OCI-LY3 (cell line): ENCODE data around the gene SLCO2B1.

Source experiments
- H2AFZ ChIP-seq: fragments of 200-600, 300-600 bp; shearing (Covaris generic); 2 replicates; pipeline ENCODE4 v1.6.0; 2014; ENCODE audit warnings: antibody characterized with exemption, low read depth, low read length
- H3K27ac ChIP-seq: fragments of 200-600, 300-600 bp; sonication (generic); 2 replicates; pipeline ENCODE4 v1.5.1; 2014; ENCODE audit warnings: mild to moderate bottlenecking, low read length, moderate library complexity, mixed read lengths
- H3K27me3 ChIP-seq: fragments of 200-600, 300-600 bp; sonication (generic); 2 replicates; pipeline ENCODE4 v1.6.1; 2014; ENCODE audit warnings: low read depth, low read length, mixed read lengths
- H3K36me3 ChIP-seq: fragments of 200-600, 300-600 bp; sonication (generic); replicated peaks from 2 replicates; pipeline ENCODE3; 2014; ENCODE audit warnings: low read depth, low read length, mixed read lengths
- H3K4me1 ChIP-seq: fragments of 300-600, 200-600 bp; sonication (generic); 2 replicates; pipeline ENCODE4 v1.6.1; 2014; ENCODE audit warnings: low read length, mixed read lengths
- H3K4me2 ChIP-seq: fragments of 200-600, 300-600 bp; sonication (generic); 2 replicates; pipeline ENCODE4 v1.6.1; 2014; ENCODE audit warnings: low read length, mixed read lengths
- H3K4me3 ChIP-seq: fragments of 300-600, 200-600 bp; sonication (generic); 2 replicates; pipeline ENCODE4 v1.5.1; 2014; ENCODE audit warnings: antibody characterized with exemption, mild to moderate bottlenecking, low read length, moderate library complexity
- H3K79me2 ChIP-seq: fragments of 300-600, 200-600 bp; shearing (Covaris generic); 2 replicates; pipeline ENCODE4 v1.6.1; 2014; ENCODE audit warnings: mild to moderate bottlenecking, low read length, mixed read lengths
- H3K9ac ChIP-seq: fragments of 300-600, 200-600 bp; shearing (Covaris generic); 2 replicates; pipeline ENCODE4 v1.6.0; 2014; ENCODE audit warnings: mild to moderate bottlenecking, low read length, moderate library complexity
- H3K9me3 ChIP-seq: fragments of 200-600, 300-600 bp; shearing (Covaris generic); 2 replicates; pipeline ENCODE4 v1.6.1; 2014; ENCODE audit warnings: low read length, mixed read lengths; ENCODE audit not compliant: insufficient read depth
- H4K20me1 ChIP-seq: fragments of 200-600, 300-600 bp; sonication (generic); 2 replicates; pipeline ENCODE4 v1.6.1; 2016; ENCODE audit warnings: low read length, mixed read lengths; ENCODE audit not compliant: insufficient read depth
- EZH2phosphoT487 ChIP-seq: fragments of 200-600 bp; shearing (Covaris generic); IDR thresholded peaks from 2 replicates; pipeline ENCODE4 v1.6.1; 2018; ENCODE audit warnings: antibody characterized with exemption, mixed run types, low read depth
- TF ChIP-seq, protein P1 (sequence below): fragments of 200-600, 300-600 bp; sonication (generic); IDR thresholded peaks from 2 replicates; pipeline ENCODE4 v1.5.1; 2014; ENCODE audit warnings: antibody characterized with exemption, low read length, low read depth

Gene SLCO2B1

DNA sequence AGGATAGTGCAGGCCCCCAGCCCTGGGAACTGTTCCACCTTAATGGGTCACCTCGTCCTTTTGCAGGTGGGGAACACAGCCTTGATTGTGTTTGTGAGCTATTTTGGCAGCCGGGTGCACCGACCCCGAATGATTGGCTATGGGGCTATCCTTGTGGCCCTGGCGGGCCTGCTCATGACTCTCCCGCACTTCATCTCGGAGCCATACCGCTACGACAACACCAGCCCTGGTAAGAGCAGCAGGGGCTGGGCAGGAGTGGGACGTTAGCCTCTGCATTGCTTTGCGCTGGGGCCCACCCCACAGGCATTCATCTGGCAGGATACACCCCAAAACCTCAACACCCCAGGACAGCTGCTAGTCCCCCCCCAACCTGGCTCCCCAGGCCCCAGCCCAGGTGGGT is 14.8 kb downstream of the SLCO2B1 start:
- Histone ChIP-seq H3K4me2 (no peak overlapping the region), H3K27ac (no peak overlapping the region), H4K20me1 (no peaks in the 10 kb centered on the region), H3K79me2 (no peaks in the 10 kb centered on the region), H3K36me3 (peaks cover 4% of the 10 kb centered on the region), H3K9ac (no peak overlapping the region), H3K27me3 (no peaks in the 10 kb centered on the region), H3K4me1 (peaks cover 11% of the 10 kb centered on the region), H3K9me3 (no peaks in the 10 kb centered on the region), H3K4me3 (no peak overlapping the region), H2AFZ (no peak overlapping the region)
- no peak for TF ChIP-seq EZH2phosphoT487
- TF ChIP-seq, protein P1, sequence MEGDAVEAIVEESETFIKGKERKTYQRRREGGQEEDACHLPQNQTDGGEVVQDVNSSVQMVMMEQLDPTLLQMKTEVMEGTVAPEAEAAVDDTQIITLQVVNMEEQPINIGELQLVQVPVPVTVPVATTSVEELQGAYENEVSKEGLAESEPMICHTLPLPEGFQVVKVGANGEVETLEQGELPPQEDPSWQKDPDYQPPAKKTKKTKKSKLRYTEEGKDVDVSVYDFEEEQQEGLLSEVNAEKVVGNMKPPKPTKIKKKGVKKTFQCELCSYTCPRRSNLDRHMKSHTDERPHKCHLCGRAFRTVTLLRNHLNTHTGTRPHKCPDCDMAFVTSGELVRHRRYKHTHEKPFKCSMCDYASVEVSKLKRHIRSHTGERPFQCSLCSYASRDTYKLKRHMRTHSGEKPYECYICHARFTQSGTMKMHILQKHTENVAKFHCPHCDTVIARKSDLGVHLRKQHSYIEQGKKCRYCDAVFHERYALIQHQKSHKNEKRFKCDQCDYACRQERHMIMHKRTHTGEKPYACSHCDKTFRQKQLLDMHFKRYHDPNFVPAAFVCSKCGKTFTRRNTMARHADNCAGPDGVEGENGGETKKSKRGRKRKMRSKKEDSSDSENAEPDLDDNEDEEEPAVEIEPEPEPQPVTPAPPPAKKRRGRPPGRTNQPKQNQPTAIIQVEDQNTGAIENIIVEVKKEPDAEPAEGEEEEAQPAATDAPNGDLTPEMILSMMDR, result no peak

DNA sequence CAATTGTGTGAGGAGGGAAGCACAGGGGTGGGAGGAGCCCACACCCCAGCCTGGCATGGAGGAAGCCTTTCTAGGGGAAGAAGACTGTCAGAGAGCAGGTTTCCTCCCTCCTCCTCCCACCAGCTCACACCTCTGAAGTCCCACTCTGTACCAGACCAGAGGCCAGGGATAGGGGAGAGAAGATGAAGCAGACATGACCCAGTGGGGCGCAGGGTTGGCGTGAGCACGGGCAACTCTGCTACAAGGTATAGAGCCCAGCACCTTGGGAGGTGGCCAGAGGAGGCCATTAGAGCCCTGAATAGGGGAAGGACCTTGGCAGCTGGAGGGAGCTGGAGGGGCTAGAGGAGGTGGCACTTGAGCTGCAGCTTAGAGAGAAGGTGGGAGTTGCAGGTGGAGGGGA is 15.9 kb downstream of the SLCO2B1 start:
- no peaks in the 10 kb centered on the region for H3K79me2 ChIP-seq
- no peak overlapping the region for H2AFZ ChIP-seq
- peaks cover 11% of the 10 kb centered on the region for H3K4me1 ChIP-seq
- H3K4me3 ChIP-seq, result no peak overlapping the region
- H3K9ac ChIP-seq, result no peak overlapping the region
- H4K20me1 ChIP-seq, result no peaks in the 10 kb centered on the region
- H3K27ac ChIP-seq, result no peak overlapping the region
- no peak overlapping the region for H3K4me2 ChIP-seq
- TF ChIP-seq, protein P1, result no peak
- no peak for TF ChIP-seq EZH2phosphoT487
- no peaks in the 10 kb centered on the region for H3K27me3 ChIP-seq
- H3K36me3 ChIP-seq, result no peaks in the 10 kb centered on the region
- H3K9me3 ChIP-seq, result no peaks in the 10 kb centered on the region

DNA sequence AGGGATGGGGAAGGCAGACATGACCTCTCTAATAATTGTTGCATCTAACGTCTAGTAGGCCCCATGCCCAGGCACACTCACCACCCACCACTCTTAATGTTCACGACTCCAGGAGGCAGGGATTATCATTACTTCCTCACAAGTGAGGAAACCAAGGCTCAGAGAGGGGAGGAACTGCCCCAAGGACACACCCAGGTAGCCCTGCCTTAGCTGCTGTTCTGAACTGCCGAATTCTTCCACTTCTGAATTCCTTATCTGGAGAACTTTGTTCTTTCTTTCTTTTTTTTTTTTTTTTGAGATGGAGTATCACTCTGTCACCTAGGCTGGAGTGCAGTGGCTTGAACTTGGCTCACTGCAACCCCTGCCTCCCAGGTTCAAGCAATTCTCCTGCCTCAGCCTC is 16.7 kb downstream of the SLCO2B1 start:
- no peak overlapping the region for H3K4me3 ChIP-seq
- peaks cover 2% of the 10 kb centered on the region for H3K4me1 ChIP-seq
- H2AFZ ChIP-seq, result no peak overlapping the region
- H3K27ac ChIP-seq, result no peak overlapping the region
- no peaks in the 10 kb centered on the region for H3K9me3 ChIP-seq
- no peaks in the 10 kb centered on the region for H4K20me1 ChIP-seq
- H3K79me2 ChIP-seq, result no peaks in the 10 kb centered on the region
- TF ChIP-seq EZH2phosphoT487, result no peak
- TF ChIP-seq, protein P1, result no peak
- H3K27me3 ChIP-seq, result no peaks in the 10 kb centered on the region
- no peaks in the 10 kb centered on the region for H3K36me3 ChIP-seq
- H3K9ac ChIP-seq, result no peak overlapping the region
- H3K4me2 ChIP-seq, result no peak overlapping the region

DNA sequence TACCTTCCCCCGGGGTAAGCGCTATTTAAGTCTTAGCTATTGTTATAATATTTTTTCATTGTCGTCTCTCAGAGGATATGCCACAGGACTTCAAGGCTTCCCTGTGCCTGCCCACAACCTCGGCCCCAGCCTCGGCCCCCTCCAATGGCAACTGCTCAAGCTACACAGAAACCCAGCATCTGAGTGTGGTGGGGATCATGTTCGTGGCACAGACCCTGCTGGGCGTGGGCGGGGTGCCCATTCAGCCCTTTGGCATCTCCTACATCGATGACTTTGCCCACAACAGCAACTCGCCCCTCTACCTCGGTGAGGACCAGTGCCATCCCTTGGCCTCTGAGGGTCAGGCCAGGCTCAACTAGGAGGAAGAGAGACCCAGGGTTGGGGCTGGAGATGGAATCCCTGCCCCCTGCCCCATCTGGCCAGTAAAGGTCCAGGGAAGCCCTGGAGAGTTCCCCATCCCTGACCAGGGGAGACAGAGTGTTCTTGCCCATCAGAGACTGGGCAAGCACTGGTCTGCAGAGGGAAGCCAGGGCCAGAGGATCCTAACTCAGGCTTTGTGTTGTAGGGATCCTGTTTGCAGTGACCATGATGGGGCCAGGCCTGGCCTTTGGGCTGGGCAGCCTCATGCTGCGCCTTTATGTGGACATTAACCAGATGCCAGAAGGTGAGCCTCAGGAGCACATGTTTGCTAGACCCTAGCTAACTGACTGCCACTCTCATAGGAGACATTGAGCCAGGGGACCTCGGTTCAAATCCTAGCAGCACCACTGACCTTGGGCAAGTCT is 18.4 kb downstream of the SLCO2B1 start:
- Histone ChIP-seq H3K27me3 (no peaks in the 10 kb centered on the region), H2AFZ (no peak overlapping the region), H4K20me1 (no peaks in the 10 kb centered on the region), H3K36me3 (no peaks in the 10 kb centered on the region), H3K79me2 (no peaks in the 10 kb centered on the region), H3K4me1 (peaks cover 3% of the 10 kb centered on the region), H3K9ac (no peak overlapping the region), H3K9me3 (no peaks in the 10 kb centered on the region), H3K4me2 (no peak overlapping the region), H3K4me3 (no peak overlapping the region), H3K27ac (no peak overlapping the region)
- TF ChIP-seq, protein P1, result no peak
- no peak for TF ChIP-seq EZH2phosphoT487
